ENCODE measurements around the gene TBC1D22A. TPM values are rescaled to one million over a fixed set of nuclear protein-coding genes. Genes with fewer than 3 reads are reported as not detected.

The TBC1D22A gene
- total and polyA plus RNA-seq, 2 donors (not counting 3 experiments of a cell fraction or from before 2014, with no cell fraction given): 26.1 to 32.4 TPM

DNA sequence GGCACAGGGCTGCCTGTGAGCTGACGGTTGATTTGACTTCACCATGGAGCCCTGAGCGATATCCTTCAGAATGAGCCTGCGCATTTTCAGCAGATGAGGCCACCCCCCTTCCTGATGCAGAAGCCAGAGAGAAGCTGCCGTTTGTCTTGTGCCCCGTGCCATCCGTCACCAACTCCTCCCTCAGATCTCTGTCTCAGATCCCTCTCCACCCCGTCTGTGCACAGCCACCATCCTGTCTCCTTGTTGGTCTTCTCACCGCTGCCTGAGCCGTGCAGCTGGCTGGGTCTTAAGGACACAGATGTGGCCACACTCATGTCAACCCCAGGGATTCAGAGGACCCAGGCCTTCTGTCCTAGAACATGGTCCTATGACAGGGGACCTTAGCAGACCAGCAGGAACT, 293.9 kb downstream of the TBC1D22A start:
- H2AFZ ChIP-seq (ENCODE audit: low read depth, low read length): no peak overlapping the region
- POLR2A ChIA-PET: no interaction called here
- no peaks in the 10 kb centered on the region for H3K79me2 ChIP-seq (ENCODE audit: control insufficient read depth, insufficient read depth, low read length)
- no peaks in the 10 kb centered on the region for H3K9me1 ChIP-seq (replicated peaks; ENCODE audit: control insufficient read depth, extremely low read depth, insufficient read depth, low read length)
- intact Hi-C loops (cut with micrococcal nuclease) (no loop called here), dilution Hi-C loops (cut with MboI; ENCODE audit: extremely low pct_ligation_motif_present, low sequenced_read_pairs) (no loop called here)
- no peak overlapping the region for H3K9ac ChIP-seq (replicated peaks; ENCODE audit: extremely low read depth, insufficient read depth, low read length)
- H3K4me1 ChIP-seq (ENCODE audit: control insufficient read depth, extremely low read depth, insufficient read depth, low read length): peaks cover 3% of the 10 kb centered on the region
- FAIRE-seq (no peak), DNase-seq (ENCODE audit: low read depth, low spot score) (no peak)
- H3K4me3 ChIP-seq (replicated peaks in 1 of 3; ENCODE audit: insufficient read depth in 1 of 3, low read depth in 1 of 3, low read length in 3 of 3): no peak overlapping the region
- no peak overlapping the region for H3K27ac ChIP-seq (ENCODE audit: insufficient read depth, low read depth, low read length)
- no TSS peak for BruUV-seq (replicated peaks)
- TF ChIP-seq POLR2AphosphoS5 (IDR thresholded peaks at IDR 0.05; ENCODE audit: insufficient read depth, low read depth, low read length) (no peak), GATA2 (IDR thresholded peaks at IDR 0.05; ENCODE audit: insufficient read depth, insufficient read length, low read depth, low read length) (no peak), JUN (IDR thresholded peaks at IDR 0.05; ENCODE audit: borderline replicate concordance, insufficient read depth, insufficient read length, low read depth) (no peak), EZH2 (IDR thresholded peaks at IDR 0.05; ENCODE audit: borderline replicate concordance, low read depth, low read length, severe bottlenecking) (no peak), MYC (IDR thresholded peaks at IDR 0.05; ENCODE audit: low read depth, low read length) (no peak), POLR2A (IDR thresholded peaks at IDR 0.05; ENCODE audit: low read depth, low read length) (no peak), FOS (IDR thresholded peaks at IDR 0.05; ENCODE audit: borderline replicate concordance, insufficient read depth, low read length) (no peak)
- TF ChIP-seq, protein P1, sequence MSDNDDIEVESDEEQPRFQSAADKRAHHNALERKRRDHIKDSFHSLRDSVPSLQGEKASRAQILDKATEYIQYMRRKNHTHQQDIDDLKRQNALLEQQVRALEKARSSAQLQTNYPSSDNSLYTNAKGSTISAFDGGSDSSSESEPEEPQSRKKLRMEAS (IDR thresholded peaks at IDR 0.05; ENCODE audit: insufficient read depth, insufficient read length): no peak
- TF ChIP-seq, protein P2, sequence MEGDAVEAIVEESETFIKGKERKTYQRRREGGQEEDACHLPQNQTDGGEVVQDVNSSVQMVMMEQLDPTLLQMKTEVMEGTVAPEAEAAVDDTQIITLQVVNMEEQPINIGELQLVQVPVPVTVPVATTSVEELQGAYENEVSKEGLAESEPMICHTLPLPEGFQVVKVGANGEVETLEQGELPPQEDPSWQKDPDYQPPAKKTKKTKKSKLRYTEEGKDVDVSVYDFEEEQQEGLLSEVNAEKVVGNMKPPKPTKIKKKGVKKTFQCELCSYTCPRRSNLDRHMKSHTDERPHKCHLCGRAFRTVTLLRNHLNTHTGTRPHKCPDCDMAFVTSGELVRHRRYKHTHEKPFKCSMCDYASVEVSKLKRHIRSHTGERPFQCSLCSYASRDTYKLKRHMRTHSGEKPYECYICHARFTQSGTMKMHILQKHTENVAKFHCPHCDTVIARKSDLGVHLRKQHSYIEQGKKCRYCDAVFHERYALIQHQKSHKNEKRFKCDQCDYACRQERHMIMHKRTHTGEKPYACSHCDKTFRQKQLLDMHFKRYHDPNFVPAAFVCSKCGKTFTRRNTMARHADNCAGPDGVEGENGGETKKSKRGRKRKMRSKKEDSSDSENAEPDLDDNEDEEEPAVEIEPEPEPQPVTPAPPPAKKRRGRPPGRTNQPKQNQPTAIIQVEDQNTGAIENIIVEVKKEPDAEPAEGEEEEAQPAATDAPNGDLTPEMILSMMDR (IDR thresholded peaks at IDR 0.05; ENCODE audit: extremely low read depth in 1 of 2, insufficient read depth in 1 of 2, low read depth in 1 of 2, low read length in 2 of 2): no peak
- H3K4me2 ChIP-seq (ENCODE audit: insufficient read depth, low read length): no peak overlapping the region
- H3K27me3 ChIP-seq (ENCODE audit: control insufficient read depth in 2 of 2, insufficient read depth in 2 of 2, low read length in 2 of 2): no peaks in the 10 kb centered on the region
- CTCF ChIA-PET: no interaction called here
- H3K9me3 ChIP-seq (replicated peaks; ENCODE audit: control insufficient read depth, insufficient read depth, low read length): no peaks in the 10 kb centered on the region
- peaks cover 0 to 7% of the 10 kb centered on the region in 2 experiments for H3K36me3 ChIP-seq (ENCODE audit: control insufficient read depth in 2 of 2, extremely low read depth in 1 of 2, insufficient read depth in 2 of 2, low read length in 2 of 2)
- no peaks in the 10 kb centered on the region for H4K20me1 ChIP-seq (replicated peaks; ENCODE audit: control insufficient read depth, extremely low read depth, insufficient read depth, low read length)
